A549 (cell line): ENCODE data around the gene ZFP57.

Experiments used
- CTCF ChIP-seq: fragments of >200 bp; sonication (Bioruptor Twin); formaldehyde crosslinking; IDR thresholded peaks from 3 replicates; pipeline ENCODE4 v1.5.1; 2016
- EHMT2 ChIP-seq: fragments of 200-600 bp; sonication (generic); IDR thresholded peaks from 2 replicates; pipeline ENCODE4 v1.6.1; 2016; ENCODE audit warnings: antibody characterized with exemption, low read depth, mild to moderate bottlenecking, moderate library complexity
- HOXA7 ChIP-seq: fragments of 250-450 bp; sonication (Bioruptor Pico); IDR thresholded peaks from 2 replicates; pipeline ENCODE4 v1.5.0; 2020; ENCODE audit warnings: mild to moderate bottlenecking, moderate library complexity
- MAFK ChIP-seq: fragments of 450-650 bp; IDR thresholded peaks from 2 replicates; pipeline ENCODE4 v1.6.1; 2014; ENCODE audit not compliant: partially characterized antibody
- POLR2A ChIP-seq: IDR thresholded peaks from 2 replicates; pipeline ENCODE4 v1.6.1; 2012; ENCODE audit warnings: mild to moderate bottlenecking, low read length
- REST ChIP-seq: fragments of 200-600 bp; sonication (generic); IDR thresholded peaks from 2 replicates; pipeline ENCODE4 v1.6.1; 2016; ENCODE audit warnings: antibody characterized with exemption, mild to moderate bottlenecking, moderate library complexity

- TF ChIP-seq CTCF = no peak
- TF ChIP-seq POLR2A = no peak
- TF ChIP-seq MAFK = no peak
- TF ChIP-seq HOXA7 (CRISPR knock-in tag) = no peak
- TF ChIP-seq REST = no peak
- TF ChIP-seq EHMT2 = no peak
Observed at GRCh38 chr6:29730575-29731126, 49.7 kb upstream of the ZFP57 start.
